Type B pancreatic cell (in vitro differentiated cells): ENCODE results near the gene FRRS1. TPM values are rescaled to one million over a fixed set of nuclear protein-coding genes. Genes with fewer than 3 reads are reported as not detected.

Source experiments
- DNase-seq: peaks from one replicate; pipeline ENCODE4 v3.0.0; 2021; ENCODE audit warnings: mixed read lengths; ENCODE audit not compliant: unreplicated experiment; ENCODE audit errors: extremely low spot score
- H3K27ac Mint-ChIP-seq: 2 replicates; pipeline ENCODE4 v1.8.0; 2021; ENCODE audit warnings: mild to moderate bottlenecking, mixed read lengths
- H3K27me3 Mint-ChIP-seq: 2 replicates; pipeline ENCODE4 v1.8.0; 2021; ENCODE audit warnings: mixed read lengths
- H3K36me3 Mint-ChIP-seq: 2 replicates; pipeline ENCODE4 v1.8.0; 2021; ENCODE audit warnings: mixed read lengths
- H3K4me1 Mint-ChIP-seq: one replicate; pipeline ENCODE4 v1.8.0; 2021; ENCODE audit warnings: mixed read lengths; ENCODE audit not compliant: unreplicated experiment
- H3K4me3 Mint-ChIP-seq: 2 replicates; pipeline ENCODE4 v1.8.0; 2021; ENCODE audit warnings: mild to moderate bottlenecking, mixed read lengths
- H3K9me3 Mint-ChIP-seq: 2 replicates; pipeline ENCODE4 v1.8.0; 2021; ENCODE audit warnings: mixed read lengths
- CTCF ChIP-seq: fragments of 200-600 bp; sonication (generic); conservative IDR thresholded peaks from 2 replicates; pipeline ENCODE4 v1.5.0; 2021; ENCODE audit warnings: antibody characterized with exemption, mild to moderate bottlenecking
- total RNA-seq: library from RNA; stranded (reverse); gene quantifications from 2 replicates; pipeline ENCODE4 v1.2.1, GENCODE V29; 2021; ENCODE audit warnings: low replicate concordance

The FRRS1 gene
- total RNA-seq, 1 donor from 2014 or later, result 6.4 TPM

- no peaks in the 10 kb centered on the region for H3K9me3 Mint-ChIP-seq
Observed at GRCh38 chr1:99704356-99704816, 62.0 kb downstream of the FRRS1 start.

GRCh38 chr1:99702221-99702620 lies 64.2 kb downstream of the FRRS1 start:
- TF ChIP-seq CTCF, result no peak
- H3K9me3 Mint-ChIP-seq, result no peaks in the 10 kb centered on the region
- no peaks in the 10 kb centered on the region for H3K4me1 Mint-ChIP-seq
- no peaks in the 10 kb centered on the region for H3K36me3 Mint-ChIP-seq
- H3K4me3 Mint-ChIP-seq, result no peak overlapping the region
- H3K27me3 Mint-ChIP-seq, result no peaks in the 10 kb centered on the region
- H3K27ac Mint-ChIP-seq, result no peak overlapping the region
- no peak for DNase-seq

More at GRCh38 chr1:99704356-99704816, 62.0 kb downstream of the FRRS1 start:
- no peaks in the 10 kb centered on the region for H3K4me1 Mint-ChIP-seq
- no peak overlapping the region for H3K4me3 Mint-ChIP-seq
- no peak for TF ChIP-seq CTCF
- H3K36me3 Mint-ChIP-seq, result no peaks in the 10 kb centered on the region
- no peak overlapping the region for H3K27ac Mint-ChIP-seq
- DNase-seq, result no peak
- no peaks in the 10 kb centered on the region for H3K27me3 Mint-ChIP-seq

- Mint-ChIP-seq H3K4me3 (no peak overlapping the region), H3K4me1 (no peaks in the 10 kb centered on the region), H3K36me3 (no peaks in the 10 kb centered on the region), H3K9me3 (no peaks in the 10 kb centered on the region), H3K27ac (no peak overlapping the region), H3K27me3 (no peaks in the 10 kb centered on the region)
- DNase-seq, result no peak
- no peak for TF ChIP-seq CTCF
Observed at GRCh38 chr1:99700020-99700419, 66.4 kb downstream of the FRRS1 start.

GRCh38 chr1:99697580-99697979 lies 68.9 kb downstream of the FRRS1 start:
- DNase-seq, result no peak
- H3K27ac Mint-ChIP-seq, result no peak overlapping the region
- no peaks in the 10 kb centered on the region for H3K27me3 Mint-ChIP-seq
- no peaks in the 10 kb centered on the region for H3K9me3 Mint-ChIP-seq
- no peak for TF ChIP-seq CTCF
- no peaks in the 10 kb centered on the region for H3K4me1 Mint-ChIP-seq
- H3K4me3 Mint-ChIP-seq, result no peak overlapping the region
- no peaks in the 10 kb centered on the region for H3K36me3 Mint-ChIP-seq

GRCh38 chr1:99696616-99697015 lies 69.8 kb downstream of the FRRS1 start:
- Mint-ChIP-seq H3K27ac (no peak overlapping the region), H3K4me1 (no peaks in the 10 kb centered on the region), H3K4me3 (no peak overlapping the region), H3K27me3 (no peaks in the 10 kb centered on the region), H3K9me3 (no peaks in the 10 kb centered on the region), H3K36me3 (no peaks in the 10 kb centered on the region)
- DNase-seq, result no peak
- TF ChIP-seq CTCF, result no peak

GRCh38 chr1:99691175-99691574 lies 75.3 kb downstream of the FRRS1 start:
- H3K4me3 Mint-ChIP-seq, result no peak overlapping the region
- H3K9me3 Mint-ChIP-seq, result no peaks in the 10 kb centered on the region
- TF ChIP-seq CTCF, result no peak
- no peak for DNase-seq
- no peak overlapping the region for H3K27ac Mint-ChIP-seq
- H3K4me1 Mint-ChIP-seq, result no peaks in the 10 kb centered on the region
- no peaks in the 10 kb centered on the region for H3K36me3 Mint-ChIP-seq
- no peaks in the 10 kb centered on the region for H3K27me3 Mint-ChIP-seq
